GM10266 (cell line): ENCODE results near the gene TBC1D5.
"Not testable (repeated sequence)": the region's sequence is repeated elsewhere in the genome, so short reads cannot be mapped to it uniquely, and the experiment has no call there.

ENCODE experiments used
- DNase-seq: peaks from one replicate; pipeline ENCODE4 v3.0.0; 2012; ENCODE audit errors: extremely low spot score
- TF ChIP-seq, protein P1 (sequence below): IDR thresholded peaks from 2 replicates; pipeline ENCODE4 v1.5.1; 2012; ENCODE audit warnings: mild to moderate bottlenecking, low read depth; ENCODE audit not compliant: control insufficient read depth, insufficient read depth; ENCODE audit errors: missing control alignments

Gene TBC1D5

DNA sequence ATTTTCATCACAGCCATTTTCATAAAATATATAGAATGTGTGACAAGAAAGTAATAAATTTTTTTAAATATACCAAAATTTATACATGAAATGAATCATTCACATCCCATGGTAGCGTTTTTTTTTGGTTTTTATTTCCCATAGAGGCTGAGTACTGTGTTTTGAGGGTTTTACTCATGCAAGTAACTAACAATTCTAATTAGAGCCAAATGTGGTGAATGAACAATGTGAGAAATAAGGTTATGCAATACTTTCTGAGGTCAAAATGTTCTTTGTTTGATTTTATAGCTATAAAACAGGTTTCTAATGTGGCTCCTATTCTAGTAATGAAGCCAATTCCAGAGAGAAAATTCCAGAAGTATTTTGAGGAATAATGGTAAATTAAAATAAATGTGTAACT, 386.8 kb downstream of the TBC1D5 start:
- DNase-seq, result no peak

DNA sequence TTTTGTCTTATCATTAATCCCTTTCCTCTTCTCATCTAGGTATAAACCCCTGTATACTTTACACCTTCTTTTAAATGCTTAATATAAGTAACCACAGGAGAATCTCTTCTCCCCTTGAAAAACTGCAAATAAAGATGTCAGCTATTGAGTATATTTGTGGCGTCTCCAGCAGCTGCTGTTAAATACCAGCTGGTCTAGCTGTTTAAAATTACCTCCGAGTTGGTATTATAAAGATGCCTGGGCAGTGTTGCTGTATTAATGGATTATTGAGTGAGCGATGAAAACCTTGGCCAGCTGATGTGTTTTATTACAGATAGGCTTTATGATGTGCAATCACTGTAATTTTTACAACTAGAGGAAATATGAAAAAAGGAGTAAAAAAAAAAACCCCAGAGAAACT, 388.1 kb downstream of the TBC1D5 start:
- DNase-seq, result no peak
- TF ChIP-seq, protein P1, sequence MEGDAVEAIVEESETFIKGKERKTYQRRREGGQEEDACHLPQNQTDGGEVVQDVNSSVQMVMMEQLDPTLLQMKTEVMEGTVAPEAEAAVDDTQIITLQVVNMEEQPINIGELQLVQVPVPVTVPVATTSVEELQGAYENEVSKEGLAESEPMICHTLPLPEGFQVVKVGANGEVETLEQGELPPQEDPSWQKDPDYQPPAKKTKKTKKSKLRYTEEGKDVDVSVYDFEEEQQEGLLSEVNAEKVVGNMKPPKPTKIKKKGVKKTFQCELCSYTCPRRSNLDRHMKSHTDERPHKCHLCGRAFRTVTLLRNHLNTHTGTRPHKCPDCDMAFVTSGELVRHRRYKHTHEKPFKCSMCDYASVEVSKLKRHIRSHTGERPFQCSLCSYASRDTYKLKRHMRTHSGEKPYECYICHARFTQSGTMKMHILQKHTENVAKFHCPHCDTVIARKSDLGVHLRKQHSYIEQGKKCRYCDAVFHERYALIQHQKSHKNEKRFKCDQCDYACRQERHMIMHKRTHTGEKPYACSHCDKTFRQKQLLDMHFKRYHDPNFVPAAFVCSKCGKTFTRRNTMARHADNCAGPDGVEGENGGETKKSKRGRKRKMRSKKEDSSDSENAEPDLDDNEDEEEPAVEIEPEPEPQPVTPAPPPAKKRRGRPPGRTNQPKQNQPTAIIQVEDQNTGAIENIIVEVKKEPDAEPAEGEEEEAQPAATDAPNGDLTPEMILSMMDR, result no peak

More for the DNA sequence above, 386.8 kb downstream of the TBC1D5 start:
- TF ChIP-seq, protein P1, result no peak

DNA sequence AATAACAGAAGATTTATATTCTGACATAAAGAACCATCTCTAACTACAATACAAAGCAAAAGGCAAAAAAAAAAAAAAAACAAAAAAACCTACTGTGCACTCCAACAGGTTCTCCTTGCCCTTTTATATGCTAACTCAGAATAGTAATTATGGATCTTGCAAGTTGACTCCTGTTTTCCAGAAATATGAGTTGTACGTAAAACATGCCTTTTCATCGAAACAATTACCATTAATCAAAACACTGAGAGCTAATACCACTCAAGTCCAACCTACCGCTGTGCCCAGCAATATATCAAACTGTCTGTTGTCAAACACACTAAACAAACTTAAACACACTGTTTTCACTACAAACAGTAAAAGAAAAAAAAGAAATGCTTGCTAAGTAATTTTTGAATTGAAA, 389.8 kb downstream of the TBC1D5 start:
- no peak for DNase-seq
- TF ChIP-seq, protein P1, result no peak

DNA sequence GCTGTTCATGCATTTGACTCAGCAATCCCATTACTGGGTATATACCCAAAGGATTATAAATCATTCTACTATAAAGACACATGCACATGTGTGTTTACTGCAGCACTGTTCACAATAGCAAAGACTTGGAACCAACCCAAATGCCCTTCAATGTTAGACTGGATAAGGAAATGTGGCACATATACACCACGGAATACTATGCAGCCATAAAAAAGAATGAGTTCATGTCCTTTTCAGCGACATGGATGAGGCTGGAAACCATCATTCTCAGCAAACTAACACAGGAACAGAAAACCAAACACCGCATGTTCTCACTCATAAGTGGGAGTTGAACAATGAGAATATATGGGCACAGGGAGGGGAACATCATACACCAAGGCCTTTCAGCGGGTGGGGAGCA, 391.2 kb downstream of the TBC1D5 start:
- DNase-seq, result not testable (repeated sequence)

DNA sequence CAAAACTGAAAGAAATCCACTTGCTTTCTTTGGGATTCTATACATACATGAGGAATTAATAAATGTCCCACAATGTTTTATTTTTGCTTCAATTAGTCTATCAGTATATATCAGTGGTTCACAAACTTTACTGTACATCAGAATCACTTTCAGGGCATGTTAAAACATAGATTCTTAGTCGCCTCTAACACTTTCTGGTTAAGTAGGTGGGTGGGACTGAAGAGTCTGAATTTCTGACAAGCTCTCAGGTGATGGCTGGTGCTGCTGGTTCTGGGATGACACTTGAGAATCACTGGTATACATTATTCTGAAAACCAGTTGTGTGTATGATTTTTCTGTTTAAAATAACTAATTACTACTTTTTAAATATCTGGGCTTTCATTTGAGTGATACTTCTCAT, 393.3 kb downstream of the TBC1D5 start:
- DNase-seq, result no peak
- TF ChIP-seq, protein P1, result no peak

DNA sequence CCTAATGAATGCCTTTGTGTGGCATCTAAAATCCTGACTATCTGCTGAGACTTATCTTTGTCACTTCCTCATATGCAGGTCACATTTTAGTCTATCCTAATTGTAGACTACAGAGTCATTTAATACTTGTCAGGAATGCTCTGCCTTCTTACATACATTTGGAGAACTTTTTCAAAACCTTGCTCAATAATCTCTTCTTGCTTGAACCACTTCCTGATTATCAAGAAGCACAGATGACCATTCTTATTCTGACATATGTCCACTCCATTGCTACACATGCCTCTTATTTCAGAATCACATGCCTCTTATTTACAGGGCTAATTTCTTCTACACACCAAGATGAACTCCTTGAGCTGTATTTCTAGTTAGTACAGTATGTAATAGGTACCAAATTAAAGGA, 400.3 kb downstream of the TBC1D5 start:
- DNase-seq, result no peak
- TF ChIP-seq, protein P1, result no peak

DNA sequence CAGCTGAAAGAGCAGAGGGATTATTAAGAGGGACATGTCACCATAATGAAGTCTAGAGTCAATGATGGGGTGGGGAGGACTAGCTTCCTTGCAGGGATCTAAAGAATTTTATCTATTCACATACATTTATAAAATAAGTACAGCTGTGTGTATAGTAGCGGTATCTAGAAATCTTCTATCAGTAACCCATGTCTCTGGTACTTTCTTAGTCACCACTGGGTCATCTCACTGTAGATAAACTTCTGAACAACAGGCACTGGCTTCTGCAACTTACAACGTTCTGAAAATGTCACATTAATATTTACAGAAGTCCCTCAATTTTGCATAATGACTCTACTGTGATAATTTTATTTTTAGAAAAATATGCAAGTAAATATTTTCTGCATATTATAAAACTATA, 401.7 kb downstream of the TBC1D5 start:
- no peak for DNase-seq

DNA sequence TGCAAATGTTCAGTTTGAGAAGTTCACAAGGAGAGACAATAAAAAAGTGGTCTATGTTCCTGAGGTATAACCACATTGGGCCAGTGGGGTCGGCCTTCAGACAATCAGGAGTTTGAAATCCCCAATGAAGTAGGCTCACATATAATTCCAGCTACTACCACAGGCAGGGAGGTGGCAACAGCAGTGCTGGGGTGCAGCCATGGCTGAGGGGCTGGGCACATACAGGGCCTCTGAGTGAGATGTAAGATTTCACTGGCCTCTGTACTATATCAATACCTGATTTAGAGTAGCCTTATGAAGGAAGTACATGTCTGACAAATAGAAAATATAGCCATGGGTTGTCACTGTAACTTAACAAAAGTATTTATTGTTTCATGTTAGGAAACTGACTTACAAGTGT, 402.2 kb downstream of the TBC1D5 start:
- DNase-seq, result no peak
- TF ChIP-seq, protein P1, result no peak

More for the DNA sequence above, 401.7 kb downstream of the TBC1D5 start:
- TF ChIP-seq, protein P1, result no peak
